GM20000 (cell line): ENCODE results near the gene STPG3.

Source experiments
- DNase-seq: peaks from one replicate; pipeline ENCODE4 v3.0.0; 2012; ENCODE audit warnings: low spot score
- TF ChIP-seq, protein P1 (sequence below): IDR thresholded peaks from 2 replicates; pipeline ENCODE4 v1.5.1; 2012; ENCODE audit warnings: mild to moderate bottlenecking, control low read depth; ENCODE audit errors: extremely low read depth, missing control alignments

STPG3 gene

DNA sequence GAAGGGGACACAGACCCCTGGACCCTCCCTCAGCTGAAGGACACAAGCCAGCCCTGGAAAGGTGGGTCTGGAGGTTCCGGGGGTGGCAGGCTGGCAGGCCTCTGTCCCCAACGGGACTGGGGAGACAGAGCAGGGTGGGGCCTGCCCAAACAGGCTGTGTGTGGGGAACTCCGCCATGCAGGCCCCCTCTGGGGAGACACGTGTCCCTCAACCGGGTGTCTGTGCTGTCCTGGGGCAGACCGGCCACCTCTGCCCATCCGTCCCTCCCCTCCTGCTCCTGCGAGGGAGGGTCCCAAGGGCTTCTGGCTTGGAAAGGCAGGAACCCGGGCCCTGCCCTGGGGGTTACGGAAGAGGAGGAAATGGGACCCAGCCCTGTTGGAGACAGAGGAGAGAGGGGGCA, 19.0 kb upstream of the STPG3 start:
- DNase-seq = no peak
- TF ChIP-seq, protein P1, sequence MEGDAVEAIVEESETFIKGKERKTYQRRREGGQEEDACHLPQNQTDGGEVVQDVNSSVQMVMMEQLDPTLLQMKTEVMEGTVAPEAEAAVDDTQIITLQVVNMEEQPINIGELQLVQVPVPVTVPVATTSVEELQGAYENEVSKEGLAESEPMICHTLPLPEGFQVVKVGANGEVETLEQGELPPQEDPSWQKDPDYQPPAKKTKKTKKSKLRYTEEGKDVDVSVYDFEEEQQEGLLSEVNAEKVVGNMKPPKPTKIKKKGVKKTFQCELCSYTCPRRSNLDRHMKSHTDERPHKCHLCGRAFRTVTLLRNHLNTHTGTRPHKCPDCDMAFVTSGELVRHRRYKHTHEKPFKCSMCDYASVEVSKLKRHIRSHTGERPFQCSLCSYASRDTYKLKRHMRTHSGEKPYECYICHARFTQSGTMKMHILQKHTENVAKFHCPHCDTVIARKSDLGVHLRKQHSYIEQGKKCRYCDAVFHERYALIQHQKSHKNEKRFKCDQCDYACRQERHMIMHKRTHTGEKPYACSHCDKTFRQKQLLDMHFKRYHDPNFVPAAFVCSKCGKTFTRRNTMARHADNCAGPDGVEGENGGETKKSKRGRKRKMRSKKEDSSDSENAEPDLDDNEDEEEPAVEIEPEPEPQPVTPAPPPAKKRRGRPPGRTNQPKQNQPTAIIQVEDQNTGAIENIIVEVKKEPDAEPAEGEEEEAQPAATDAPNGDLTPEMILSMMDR = no peak

DNA sequence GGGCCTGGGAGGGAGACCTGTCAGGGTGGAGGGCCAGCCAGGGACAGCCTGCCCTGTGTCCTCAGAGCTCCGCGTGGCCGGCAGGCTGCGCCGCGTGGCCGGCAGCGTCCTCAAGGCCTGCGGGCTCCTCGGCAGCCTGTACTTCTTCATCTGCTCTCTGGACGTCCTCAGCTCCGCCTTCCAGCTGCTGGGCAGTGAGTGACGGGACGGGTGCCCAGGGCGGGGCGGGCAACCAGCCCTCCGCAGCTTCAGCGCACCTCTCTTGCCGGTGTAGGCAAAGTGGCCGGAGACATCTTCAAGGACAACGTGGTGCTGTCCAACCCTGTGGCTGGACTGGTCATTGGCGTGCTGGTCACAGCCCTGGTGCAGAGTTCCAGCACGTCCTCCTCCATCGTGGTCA, 18.6 kb upstream of the STPG3 start:
- TF ChIP-seq, protein P1 = no peak

GRCh38 chr9:137233143-137233980, 17.7 kb upstream of the STPG3 start:
- DNase-seq = no peak
- TF ChIP-seq, protein P1 = no peak

More for the DNA sequence above, 18.6 kb upstream of the STPG3 start:
- no peak for DNase-seq

- TF ChIP-seq, protein P1 = no peak
- DNase-seq = no peak
Observed at GRCh38 chr9:137234055-137234697, 16.9 kb upstream of the STPG3 start.

- TF ChIP-seq, protein P1 = no peak
- no peak for DNase-seq
Observed at GRCh38 chr9:137234758-137235423, 16.2 kb upstream of the STPG3 start.

- TF ChIP-seq, protein P1 = no peak
- DNase-seq = no peak
Observed at GRCh38 chr9:137235424-137236237, 15.5 kb upstream of the STPG3 start.
